ENCODE measurements around the gene EFNA5.

Gene EFNA5

DNA sequence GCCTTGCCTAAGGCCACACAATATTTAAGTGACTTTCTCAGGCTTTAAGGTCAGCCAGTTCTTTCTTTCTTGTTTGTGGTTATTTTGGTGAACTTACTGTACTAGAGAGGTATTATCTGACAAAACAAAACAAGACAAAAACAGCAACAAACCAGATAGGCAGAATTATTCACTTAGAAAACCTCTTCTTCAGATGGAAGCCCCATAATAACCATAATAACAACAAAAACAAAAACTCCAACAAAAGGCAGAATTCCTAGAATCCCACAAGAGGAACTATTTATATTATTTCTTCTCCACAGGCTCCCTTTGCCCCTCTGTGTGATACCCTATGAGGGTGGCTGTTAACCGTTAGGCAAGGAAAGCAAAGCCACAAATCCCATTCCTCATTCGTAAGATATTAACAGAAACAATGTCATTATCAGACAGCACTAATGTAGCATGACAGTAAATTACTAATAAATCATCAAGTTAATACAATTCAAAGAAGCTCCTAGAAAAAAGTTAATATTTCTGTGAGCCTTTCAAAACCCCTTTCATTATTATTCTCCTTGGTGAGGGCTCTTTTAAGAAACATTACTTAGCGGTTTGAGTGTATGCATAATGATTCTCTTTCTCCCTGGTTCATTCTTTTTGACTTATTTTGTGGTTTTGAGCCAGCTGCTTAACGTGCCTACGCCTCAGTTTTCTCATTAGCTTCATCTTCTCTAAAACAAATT, 274.9 kb downstream of the EFNA5 start:
- DNase-seq (ENCODE audit: low read depth in 2 of 2): no peak

DNA sequence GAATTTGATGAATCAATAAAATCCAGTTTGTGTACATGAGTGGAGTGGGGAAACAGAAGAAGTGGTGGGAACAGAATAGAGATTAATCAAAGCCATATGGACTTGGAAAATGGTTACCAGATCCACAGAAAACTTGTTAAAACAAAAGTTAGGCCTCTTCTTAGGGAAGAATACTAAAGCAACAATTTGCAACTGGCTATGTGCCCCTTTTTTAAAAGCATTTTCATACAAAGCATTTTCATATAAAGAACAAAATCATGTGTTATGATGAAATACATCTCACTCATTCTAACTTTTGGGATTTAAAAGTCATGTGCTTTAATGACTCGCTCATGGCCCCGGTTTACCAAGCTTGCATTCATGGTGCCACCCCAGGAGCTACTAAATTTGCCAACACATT, 276.9 kb downstream of the EFNA5 start:
- no peak for DNase-seq (ENCODE audit: low read depth in 2 of 2)

DNA sequence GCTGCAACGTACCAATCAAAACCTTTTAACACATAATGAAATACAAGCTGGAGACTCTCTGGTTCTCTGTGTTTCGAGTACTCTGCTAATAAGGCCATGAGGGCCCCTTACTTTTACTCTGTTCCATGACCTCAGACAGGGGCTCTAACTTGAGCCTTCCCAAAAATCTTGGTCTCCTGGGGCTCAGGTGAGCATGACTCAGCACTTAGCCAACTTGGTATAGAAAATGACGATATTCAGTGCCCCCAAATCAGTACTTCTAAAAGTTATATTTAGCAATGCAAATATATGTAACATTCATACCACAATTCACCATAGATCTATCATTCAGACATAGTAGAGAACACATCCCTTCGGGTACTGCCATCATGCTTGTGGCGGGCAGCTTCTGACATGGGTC, 278.9 kb downstream of the EFNA5 start:
- no peak for DNase-seq (ENCODE audit: low read depth in 2 of 2)

DNA sequence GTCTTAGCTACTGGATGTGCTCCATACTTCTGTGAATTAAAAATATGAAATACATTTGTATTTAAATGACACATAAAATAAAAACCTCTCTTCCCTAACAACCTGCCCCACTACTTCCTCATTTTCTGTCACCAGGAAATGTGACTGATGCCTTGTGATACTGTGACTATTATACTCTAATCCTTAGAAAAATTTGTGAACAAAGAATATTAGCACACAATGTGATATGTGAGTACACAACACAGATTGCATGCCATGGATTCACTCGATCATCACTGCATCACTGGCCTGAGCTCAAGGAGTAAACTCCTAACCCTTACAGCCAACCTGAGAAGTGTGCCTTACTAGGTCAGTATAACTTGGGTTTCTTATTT, 281.0 kb downstream of the EFNA5 start:
- no peak for DNase-seq (ENCODE audit: low read depth in 2 of 2)

DNA sequence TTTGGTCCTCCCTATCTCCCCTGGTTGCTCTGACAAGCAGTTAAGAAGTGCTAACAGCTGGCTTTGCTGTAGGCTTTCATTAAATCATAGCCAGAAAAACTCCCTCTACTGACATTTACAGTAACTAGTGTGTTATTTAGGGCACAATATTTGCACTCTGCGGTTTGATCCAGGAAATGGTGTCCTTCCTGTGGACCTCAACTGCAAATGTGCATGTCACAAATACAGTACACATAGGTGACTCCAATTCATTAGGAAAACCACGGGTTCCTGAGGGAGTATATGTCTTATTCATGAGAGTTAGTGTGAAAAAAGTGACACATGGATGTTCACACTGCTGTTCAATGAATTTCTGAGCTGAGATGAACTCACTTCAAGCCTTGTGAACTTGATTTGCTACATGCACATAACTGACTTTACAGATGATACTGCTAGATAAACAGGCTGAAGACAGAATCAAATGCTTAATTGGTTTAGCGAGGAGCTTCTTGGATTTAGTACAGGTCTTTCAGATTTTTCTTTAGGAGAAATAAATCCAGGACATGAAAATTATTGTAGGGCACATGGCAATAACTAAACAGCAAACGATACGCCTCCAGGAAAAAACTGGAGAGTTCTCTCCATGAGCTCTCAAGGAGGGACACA, 281.5 kb downstream of the EFNA5 start:
- no peak for DNase-seq (ENCODE audit: low read depth in 2 of 2)

DNA sequence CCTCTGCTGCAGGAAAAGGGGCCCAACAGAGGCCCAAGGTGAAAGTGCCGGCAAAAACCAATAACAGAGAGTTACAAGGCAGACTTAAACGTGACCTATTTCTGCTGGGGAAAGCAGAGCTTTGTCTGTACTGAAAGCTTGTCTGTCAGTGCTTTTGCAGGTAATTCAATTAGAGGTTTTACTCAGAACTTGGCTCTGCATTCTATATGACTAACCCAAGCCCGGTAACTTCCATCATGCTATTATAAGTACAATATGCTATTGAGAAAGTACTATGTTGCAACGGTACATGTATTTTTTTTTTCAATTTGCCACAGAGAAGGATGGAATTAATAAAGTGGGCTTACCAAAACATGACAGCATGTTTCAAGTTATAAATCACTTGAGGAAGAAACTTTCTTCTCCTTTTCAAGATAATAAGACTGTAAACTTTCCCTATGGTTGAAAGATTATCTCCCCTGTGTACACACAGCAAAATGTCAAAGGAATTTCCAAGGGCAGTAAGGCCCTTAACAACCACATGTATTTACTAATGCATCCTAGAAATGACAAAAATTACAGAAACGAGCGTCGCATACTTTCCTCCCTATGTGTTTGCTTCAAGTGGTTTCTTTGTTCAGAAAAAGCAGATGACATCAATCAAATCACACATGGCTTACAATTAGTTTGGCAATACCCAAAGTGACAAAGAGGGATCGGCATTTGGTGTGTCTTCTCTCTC, 282.4 kb downstream of the EFNA5 start:
- no peak for DNase-seq (ENCODE audit: low read depth in 2 of 2)

DNA sequence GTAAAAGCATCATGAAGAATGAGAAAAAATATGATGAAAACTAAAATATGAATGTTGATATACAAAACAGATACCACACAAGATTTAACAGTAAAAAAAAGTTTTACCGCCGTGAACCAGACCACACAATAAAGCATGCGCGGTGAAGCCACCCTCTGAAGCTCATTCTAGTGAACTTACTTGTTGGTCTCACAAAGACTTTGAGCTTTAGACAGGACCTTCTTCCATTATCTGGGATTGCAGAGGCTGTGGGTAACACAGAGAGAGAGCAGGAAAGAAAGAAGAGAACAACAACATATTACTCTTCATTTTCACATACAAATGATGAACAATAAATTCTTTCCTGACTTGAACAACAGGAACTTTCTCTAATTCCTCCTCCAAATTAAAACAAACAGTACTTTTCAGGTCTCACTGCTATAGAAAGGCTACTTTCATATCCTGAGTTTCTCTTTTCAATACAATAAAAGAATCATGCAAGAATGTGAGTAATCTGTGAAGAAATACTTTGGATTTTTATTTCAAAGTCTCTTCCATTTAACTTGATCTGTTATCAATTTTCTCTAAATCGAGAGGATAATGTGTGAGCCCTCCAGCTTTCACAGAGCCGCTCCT, 283.1 kb downstream of the EFNA5 start:
- DNase-seq (ENCODE audit: low read depth in 2 of 2): no peak

DNA sequence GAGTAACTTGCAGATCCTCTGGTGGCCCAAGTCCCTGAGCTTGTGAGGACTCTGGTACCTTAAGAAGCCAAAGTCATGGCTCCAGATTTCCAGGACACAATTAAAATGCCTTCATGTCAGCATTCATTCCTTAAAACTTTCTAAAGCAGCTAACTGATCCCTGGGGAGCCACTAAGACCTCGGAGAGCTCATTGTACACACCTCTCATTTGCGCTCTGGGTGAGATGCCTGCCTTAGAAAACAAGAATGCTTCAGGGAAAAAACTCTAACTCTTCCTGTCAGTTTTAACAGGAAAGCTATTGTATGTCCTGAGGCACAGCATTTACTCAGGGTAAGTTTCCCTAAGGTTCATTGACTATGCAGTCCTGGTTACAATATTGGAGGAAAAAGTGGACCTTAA, 285.0 kb downstream of the EFNA5 start:
- no peak for DNase-seq (ENCODE audit: low read depth in 2 of 2)

DNA sequence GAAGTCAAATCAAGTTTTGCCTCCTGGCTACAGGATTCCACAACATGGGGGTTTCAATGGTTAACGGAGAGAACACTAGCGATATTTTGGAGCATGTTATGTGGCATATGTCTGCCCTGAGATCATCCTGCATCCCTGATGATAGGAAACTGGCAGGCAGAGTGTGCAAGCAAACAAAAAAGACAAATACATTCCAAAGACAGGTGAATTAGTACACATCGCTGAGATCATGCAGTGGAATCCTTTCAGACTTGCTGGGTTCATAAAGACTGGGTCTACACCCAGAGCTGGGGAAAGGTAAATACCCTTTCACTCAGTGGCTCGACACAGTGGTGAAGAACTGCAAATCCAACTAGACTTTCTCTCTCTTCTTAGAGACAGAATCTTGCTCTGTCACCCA, 286.5 kb downstream of the EFNA5 start:
- no peak for DNase-seq (ENCODE audit: low read depth in 2 of 2)

DNA sequence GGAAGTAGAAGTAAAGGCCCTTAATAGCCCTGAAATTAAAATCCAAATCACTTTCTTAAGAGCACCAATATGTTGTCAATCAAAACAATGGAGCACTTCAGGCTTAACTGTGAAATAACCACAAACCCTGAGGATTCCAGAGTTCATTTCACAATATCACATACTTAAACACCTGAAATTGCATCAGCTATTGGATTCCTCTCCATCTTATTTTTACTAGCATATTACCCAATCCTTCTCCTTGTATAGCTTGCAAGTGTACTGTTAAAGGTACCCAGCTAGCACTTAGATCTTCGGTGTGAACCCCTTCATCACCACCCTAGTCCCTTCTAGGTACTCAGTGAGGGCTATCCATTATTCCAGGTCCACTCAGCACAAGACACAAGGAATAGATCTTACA, 287.3 kb downstream of the EFNA5 start:
- DNase-seq (ENCODE audit: low read depth in 2 of 2): no peak

DNA sequence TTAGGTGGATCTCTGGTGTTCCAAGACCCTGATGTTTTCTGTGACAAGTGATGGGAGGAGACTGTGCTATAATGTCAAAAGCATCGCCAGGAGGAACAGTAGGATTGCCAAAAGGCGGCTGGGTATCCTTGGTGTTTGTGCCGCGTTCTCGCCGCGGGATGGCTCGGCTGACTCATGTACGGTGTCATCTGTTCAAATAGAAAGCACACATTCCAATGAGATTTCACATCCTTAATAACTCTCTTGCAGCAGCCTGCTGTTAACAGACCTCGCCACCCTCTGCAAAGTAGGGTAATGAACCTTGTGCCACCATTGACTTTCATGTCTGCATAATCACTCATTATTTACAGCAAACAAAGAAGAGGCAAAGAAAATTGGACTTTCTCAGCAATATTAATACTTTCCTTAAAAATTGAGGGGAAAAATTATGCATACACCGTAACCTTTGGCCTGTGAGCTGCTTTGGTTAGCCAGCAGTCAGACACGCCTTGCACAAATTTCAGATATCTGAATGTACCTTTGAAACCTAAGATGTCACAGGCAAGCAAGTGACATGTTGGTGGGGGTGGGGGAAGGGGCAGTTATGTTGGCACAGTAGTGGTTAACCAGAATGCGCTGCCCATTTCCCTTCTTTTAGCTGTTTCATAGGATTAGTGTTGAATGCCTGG, 289.4 kb downstream of the EFNA5 start:
- DNase-seq (ENCODE audit: low read depth in 2 of 2): no peak

DNA sequence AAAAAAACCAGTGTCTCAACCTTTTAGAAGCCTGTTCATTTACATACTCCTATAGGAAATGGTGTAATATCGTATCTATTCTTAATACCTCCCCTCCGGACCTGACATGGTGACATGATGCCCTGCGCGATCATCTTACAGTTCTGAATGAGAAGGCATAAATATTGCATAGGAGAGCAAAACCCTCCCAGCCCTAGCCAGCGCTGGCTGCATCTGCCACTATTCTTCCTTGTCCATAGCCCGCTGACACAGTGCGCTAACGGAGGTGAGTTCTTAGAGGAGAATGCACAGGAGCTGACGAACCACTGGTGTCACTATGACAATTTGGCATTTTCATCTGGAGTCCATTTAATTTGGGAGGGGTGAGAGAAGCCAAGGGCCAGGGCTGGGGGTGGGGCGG, 290.1 kb downstream of the EFNA5 start:
- no peak for DNase-seq (ENCODE audit: low read depth in 2 of 2)

DNA sequence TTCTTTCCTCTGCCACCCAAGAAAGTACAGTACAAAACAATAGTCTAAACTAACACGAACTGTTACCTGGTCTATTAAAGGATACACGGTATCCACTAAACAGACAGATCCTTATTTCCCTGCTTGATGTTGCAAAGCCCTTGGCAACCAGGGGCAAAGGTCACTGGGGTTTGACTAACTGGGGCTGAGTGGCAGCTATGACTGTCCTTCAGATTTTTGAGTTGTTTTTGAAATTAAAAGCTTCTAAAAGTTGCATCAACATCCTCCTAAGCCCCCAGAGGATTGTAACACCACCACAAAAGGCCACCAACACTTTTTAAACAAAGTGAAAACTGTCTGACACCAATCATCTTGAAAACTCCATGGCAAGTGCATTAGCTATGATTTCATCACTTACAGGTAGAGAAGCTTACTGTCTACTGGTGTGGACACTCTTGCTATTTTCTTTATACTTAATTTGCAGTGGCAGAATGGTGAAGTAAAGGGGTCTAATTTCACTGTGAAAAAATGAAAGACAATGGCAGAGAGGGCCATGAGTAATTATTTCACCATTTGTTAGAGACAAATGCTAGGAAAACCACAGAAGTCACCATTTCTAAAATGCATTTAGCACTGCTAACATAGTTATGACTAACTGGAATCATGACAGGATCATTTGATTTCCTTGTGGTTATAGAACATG, 292.4 kb downstream of the EFNA5 start:
- DNase-seq (ENCODE audit: low read depth in 2 of 2): no peak

DNA sequence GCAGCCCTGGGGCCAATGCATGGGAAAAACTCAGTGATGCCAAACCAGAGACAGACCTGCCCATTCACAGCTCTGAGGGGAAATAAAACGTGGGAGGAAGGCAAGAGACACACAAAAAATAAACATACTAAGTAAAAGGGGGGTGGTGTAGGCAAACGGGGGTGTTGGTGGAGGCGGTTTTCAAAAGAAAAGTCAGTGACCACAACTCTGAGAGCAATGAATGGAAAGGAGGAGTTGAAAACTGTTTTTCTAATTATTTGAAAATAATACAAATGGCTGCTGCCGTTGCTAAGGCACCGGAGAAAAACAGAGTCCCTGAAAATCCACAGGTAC, 293.5 kb downstream of the EFNA5 start:
- no peak for DNase-seq (ENCODE audit: low read depth in 2 of 2)

DNA sequence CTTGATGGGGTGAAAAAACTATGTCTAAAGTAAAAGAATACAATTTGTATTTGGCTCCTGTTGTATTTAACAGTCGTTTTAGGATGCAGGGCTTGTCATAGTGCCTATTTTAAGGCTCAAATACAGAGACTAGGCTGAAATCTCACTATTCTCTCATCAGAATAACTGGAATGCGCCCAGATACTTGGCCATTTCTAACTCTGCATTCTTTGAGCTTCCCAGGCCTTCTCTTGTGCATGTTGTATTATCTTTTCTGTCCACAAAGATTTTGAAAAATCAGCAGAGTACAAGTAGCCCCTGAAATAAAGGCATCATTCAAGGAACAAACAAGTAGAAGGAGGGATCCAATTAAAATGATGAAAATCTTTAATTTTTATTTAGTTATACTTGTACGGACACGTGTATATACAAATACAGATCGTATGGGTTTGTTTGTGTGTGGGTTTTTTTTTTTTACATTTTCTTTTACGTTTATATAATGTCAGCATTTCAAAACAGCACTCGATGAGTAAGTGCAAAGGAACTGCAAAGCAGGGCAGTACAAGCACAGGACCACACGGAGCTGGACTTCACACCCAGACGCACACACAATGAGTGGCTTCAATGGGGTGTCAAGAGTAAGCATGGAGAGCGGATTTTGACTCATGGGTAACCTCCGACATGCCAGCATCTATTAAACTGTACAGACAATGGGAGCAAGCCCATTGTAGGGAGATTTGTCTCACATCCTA, 294.0 kb downstream of the EFNA5 start:
- no peak for DNase-seq (ENCODE audit: low read depth in 2 of 2)

DNA sequence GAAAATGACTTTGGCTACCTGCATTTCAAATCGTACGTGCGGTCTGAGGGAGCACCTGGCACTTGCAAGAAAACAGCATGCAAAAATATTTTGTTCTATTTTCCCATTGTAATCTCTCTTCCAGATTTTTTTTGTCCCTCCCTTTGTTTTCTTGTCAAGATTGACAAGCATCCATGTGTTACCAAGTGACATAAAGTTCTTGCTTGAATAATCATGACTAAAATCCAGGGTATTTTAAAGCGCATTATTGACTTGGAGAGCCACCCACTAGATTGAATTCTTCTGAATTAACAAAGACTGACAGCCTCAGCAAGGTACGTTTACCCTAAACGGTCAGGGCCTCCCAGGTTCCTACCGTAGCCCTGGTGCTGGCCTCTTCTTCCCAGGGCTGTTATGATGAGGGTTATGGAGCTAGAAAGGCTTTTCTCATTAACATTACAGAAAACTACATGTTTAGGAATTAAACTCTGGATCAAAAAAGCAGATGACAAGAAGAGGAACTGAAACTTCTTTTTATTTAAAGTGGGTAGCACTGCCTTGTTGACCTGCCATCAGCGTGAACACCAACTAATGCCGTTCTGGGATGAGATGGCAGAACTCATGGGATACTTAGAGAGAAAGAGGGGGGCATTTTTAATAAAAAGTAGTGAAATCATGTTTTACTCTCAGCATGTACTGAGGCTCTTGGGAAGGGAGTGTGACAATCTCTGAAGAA, 297.0 kb downstream of the EFNA5 start:
- DNase-seq (ENCODE audit: low read depth in 2 of 2): no peak

DNA sequence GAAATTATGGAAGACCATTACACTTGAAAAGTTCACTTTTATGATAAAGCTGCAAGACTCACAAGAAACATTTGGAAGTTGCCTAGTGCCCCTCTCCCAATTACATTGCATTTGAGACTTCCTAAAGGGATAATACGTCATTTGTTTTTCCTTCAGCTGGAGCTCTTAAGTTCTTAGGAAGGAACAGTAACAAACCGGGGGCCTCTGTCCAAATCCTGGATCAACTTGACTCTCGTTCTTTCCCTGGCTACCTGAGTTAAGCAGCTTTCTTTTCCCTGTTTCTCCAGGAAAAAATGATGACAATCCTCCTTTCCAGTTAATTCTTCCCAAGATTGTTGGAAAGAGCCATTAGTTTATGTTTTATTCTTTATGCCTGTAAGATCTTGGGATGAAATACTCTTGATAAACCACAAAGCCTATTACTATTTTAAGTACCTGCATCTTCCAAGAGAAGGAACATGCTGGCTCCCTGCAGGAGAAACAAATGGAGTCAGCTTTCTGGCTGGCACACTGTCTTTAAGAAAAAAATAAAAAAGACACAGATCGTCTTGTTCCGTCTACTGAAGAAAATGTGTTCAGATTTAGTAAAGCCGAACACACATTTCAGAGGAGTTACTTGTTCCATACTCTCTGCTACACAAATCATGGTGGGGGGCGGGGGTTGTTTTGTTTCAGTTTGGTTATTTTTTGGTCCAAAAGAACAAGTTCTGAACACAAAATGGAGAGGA, 297.9 kb downstream of the EFNA5 start:
- no peak for DNase-seq (ENCODE audit: low read depth in 2 of 2)

DNA sequence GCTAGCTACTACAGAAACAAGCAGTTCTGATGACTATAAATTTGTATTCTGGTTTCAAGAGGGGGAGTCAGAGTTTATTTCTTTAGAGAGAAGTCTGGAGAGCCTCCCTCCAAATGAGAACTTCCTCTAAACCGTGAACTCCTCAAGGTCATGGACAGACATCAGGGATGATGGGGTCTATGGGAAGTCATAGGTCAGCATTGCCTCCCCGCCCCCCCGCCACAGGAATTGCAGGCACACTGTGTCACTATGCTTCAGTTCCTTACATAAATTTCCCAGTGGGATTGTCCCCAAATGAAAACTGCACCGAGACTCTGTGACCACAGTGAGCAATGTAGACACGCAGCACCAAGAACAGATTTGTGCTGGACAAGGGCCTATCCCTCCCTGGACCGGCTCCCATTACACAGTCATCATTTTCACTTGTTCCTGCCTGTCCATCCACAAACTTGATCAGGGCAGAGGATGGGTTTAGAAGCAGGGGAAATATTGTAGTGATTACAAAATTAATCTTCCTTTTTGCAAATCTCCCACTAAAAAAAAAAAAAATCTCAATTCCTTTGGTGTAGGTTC, 300.3 kb downstream of the EFNA5 start:
- no peak for DNase-seq (ENCODE audit: low read depth in 2 of 2)

DNA sequence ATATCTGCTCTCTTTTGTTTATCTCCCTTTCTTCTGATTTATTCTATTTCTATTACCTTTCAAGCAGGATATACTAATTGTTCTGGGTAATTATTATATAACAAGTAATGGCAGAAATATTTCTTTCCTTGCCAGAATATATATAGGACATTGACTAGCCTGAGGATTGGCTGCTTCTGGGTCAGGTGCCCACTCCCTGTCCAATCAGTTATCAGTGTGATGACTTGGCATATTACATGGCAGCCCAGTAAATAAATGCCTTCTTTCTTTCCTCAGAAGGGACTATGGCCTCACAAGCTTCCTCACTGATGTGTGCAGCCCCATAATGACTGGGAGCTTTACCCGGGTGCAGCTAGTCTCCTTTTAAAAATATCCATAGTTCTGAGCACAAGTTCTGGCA, 301.1 kb downstream of the EFNA5 start:
- DNase-seq (ENCODE audit: low read depth in 2 of 2): no peak

Data from stimulated activated CD8-positive, alpha-beta memory T cell treated with anti-CD3 and anti-CD28 coated beads, Interleukin-7, amount 100 ng/mL, for 1 hour (primary cell).